Measurements from ENCODE around the gene TBL1X. TPM values are rescaled to one million over a fixed set of nuclear protein-coding genes. Genes with fewer than 3 reads are reported as not detected.

TBL1X gene
- total RNA-seq, 1 donor from 2014 or later = 32.5 TPM

GRCh38 chrX:9520217-9520590 lies 55.3 kb downstream of the TBL1X start:
- Mint-ChIP-seq H3K27ac (ENCODE audit: unreplicated experiment) (no peak overlapping the region), H3K4me3 (no peak overlapping the region), H3K4me1 (peaks cover 36% of the 10 kb centered on the region), H3K36me3 (ENCODE audit: low read depth) (peaks cover 9% of the 10 kb centered on the region), H3K9me3 (peaks cover 3% of the 10 kb centered on the region), H3K27me3 (ENCODE audit: low read depth) (no peaks in the 10 kb centered on the region)
- no peak for DNase-seq (ENCODE audit: low read depth, low spot score)
- TF ChIP-seq CTCF (conservative IDR thresholded peaks at IDR 0.05) = no peak

DNA sequence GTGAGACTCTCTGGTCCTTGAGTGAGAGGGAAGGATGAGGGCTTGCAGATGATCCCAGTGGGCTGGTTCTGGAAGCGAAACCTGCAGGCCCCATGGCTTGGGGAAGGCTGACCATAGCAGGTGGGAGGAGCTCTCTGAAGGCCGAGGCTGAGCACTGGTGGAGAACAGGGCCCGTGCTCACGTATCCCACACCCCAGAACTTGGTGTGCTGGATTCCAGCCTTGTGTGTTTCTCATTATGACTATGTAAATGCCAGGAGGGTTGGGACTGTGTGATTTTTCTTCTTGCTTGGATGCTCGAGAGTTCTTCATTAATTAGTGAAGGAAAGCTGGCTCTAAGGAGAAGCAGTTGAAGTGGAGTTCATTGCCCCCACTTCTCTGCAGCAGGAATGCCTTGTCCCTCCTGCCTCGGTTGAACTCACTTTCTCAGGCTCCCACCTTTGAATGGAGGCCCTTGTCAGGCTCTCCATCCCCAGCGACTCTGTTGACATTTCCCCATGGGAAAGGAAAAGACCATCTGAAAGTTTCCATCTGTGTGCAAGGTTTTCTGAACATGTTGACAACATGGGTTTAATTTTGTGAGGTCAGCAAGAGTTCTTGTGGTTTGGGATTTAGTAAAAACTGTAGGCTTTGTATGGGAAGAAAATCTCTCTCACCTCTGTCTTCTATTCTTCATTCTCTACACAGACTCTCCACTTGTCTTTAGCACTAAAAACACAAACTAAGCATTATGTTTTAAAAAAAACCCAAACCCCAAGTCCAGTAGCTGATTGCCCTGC lies 57.7 kb downstream of the TBL1X start:
- H3K27me3 Mint-ChIP-seq (ENCODE audit: low read depth) = no peaks in the 10 kb centered on the region
- H3K4me1 Mint-ChIP-seq = peaks cover 58% of the 10 kb centered on the region
- no peak for TF ChIP-seq CTCF (conservative IDR thresholded peaks at IDR 0.05)
- DNase-seq (ENCODE audit: low read depth, low spot score) = no peak
- no peak overlapping the region for H3K4me3 Mint-ChIP-seq
- peak overlapping the region; percentile 76 for H3K27ac Mint-ChIP-seq (ENCODE audit: unreplicated experiment)
- H3K36me3 Mint-ChIP-seq (ENCODE audit: low read depth) = peaks cover 9% of the 10 kb centered on the region
- peaks cover 3% of the 10 kb centered on the region for H3K9me3 Mint-ChIP-seq

DNA sequence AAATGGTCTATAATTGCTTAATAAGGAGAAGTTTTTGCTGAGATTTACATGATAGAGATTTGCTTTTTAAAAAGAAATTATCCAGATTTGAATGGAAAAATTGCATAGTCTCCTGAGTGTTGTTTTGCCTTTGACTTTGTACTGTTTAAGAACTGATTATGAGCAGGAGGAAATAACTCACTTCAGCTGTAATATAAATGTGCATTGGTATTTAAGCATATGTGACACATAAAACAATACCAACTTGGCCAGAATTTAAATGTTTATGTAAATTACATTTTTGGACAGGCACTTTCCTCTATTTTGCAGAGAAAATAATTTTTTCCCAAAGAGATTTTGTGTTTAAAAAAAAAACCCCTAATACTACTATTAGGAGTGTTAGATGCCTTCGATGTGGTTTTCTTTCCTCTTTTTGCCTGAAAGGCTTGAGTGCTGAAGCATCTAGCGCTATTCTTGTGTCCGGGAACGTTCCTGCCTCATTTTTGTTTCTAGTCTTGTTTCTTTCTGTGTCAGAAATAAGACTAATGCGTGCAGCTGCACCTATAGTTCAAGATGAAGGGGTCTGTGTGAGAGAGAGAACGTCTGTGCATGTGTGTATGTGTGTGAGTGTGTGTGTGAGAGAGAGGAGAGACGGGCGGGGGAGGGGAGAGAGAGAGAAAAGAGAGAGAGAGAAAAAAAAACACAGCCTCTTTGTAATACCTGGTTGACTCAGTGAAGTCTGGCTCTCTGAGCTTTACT lies 60.8 kb downstream of the TBL1X start:
- no peaks in the 10 kb centered on the region for H3K27me3 Mint-ChIP-seq (ENCODE audit: low read depth)
- no peaks in the 10 kb centered on the region for H3K9me3 Mint-ChIP-seq
- peaks cover 6% of the 10 kb centered on the region for H3K36me3 Mint-ChIP-seq (ENCODE audit: low read depth)
- H3K4me3 Mint-ChIP-seq = no peak overlapping the region
- peak; percentile 17 for DNase-seq (ENCODE audit: low read depth, low spot score)
- peaks cover 53% of the 10 kb centered on the region for H3K4me1 Mint-ChIP-seq
- no peak for TF ChIP-seq CTCF (conservative IDR thresholded peaks at IDR 0.05)
- peak overlapping the region; percentile 71 for H3K27ac Mint-ChIP-seq (ENCODE audit: unreplicated experiment)

- H3K9me3 Mint-ChIP-seq = no peaks in the 10 kb centered on the region
- TF ChIP-seq CTCF (conservative IDR thresholded peaks at IDR 0.05) = no peak
- H3K27ac Mint-ChIP-seq (ENCODE audit: unreplicated experiment) = no peak overlapping the region
Measured at GRCh38 chrX:9526965-9527364, 62.1 kb downstream of the TBL1X start.

DNA sequence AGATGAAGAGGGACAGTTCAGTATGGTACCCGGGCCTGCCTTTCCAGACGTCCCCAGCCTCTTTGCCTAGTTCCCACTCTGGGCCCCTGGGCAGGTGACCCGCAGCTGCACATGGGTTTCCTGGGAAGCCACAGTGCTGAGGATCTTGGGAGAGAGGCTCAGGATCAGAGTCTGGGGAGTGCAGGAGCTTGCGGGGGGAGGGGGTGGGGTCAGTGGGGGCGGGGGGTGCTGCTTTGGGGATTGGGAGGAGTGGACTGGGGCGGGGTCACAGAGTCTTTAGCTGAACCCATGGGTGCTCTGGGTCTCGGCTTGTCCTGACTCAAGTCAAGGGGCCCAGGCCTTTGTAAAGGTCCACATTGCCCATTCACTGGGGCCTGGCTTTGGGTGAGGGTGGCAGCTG lies 63.6 kb downstream of the TBL1X start:
- Mint-ChIP-seq H3K4me1 (peaks cover 57% of the 10 kb centered on the region), H3K36me3 (ENCODE audit: low read depth) (peaks cover 2% of the 10 kb centered on the region), H3K27me3 (ENCODE audit: low read depth) (no peaks in the 10 kb centered on the region), H3K27ac (ENCODE audit: unreplicated experiment) (no peak overlapping the region), H3K9me3 (no peaks in the 10 kb centered on the region), H3K4me3 (no peak overlapping the region)
- no peak for TF ChIP-seq CTCF (conservative IDR thresholded peaks at IDR 0.05)
- no peak for DNase-seq (ENCODE audit: low read depth, low spot score)

More at GRCh38 chrX:9526965-9527364, 62.1 kb downstream of the TBL1X start:
- no peak overlapping the region for H3K4me3 Mint-ChIP-seq
- no peaks in the 10 kb centered on the region for H3K27me3 Mint-ChIP-seq (ENCODE audit: low read depth)
- no peak for DNase-seq (ENCODE audit: low read depth, low spot score)
- peaks cover 55% of the 10 kb centered on the region for H3K4me1 Mint-ChIP-seq
- peaks cover 2% of the 10 kb centered on the region for H3K36me3 Mint-ChIP-seq (ENCODE audit: low read depth)

All from neural crest cell (in vitro differentiated cells).